ENCODE data around the gene PLEKHA5.

PLEKHA5 gene

DNA sequence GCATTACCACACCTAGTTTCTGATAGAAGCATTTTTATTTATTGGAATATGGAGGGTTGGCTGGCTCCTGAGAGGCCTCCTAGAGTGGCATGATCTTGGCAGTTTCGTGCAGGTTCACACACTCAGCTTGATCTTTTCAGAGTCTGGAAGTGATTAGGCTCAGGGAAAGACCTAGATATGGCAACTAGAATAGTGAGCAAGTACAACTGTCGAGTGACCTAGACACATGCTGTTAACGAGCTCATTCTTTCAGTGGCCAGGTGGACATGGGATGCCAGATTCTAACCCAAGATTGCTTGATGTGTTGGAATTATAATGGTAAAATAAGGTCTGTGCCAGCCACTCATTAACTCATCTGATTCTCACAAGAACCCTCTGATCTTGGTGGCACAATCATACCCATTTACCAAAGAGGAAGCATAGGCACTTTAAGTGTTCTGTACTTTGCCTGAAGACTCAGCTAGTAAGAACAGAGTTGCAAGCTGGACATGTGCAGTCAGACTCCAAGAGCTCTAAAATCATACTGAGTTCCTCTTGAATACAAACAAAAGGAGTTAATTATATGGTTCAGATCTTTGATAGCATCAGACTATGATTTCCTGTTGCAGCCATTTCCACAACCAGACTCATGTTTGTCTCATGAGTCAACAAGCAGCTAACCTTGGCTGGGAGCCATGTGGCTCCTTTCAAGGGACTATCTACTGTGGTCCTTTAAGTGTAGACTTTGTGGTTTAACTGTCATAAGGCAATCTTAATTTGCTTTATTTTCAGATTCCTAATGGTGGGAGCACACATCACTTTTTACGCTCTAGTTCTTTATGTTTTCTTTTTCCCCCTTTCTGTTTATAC, 144.2 kb downstream of the PLEKHA5 start:
- Histone ChIP-seq H3K4me1 (ENCODE audit: insufficient read depth, low read length, severe bottlenecking) (peaks cover 4% of the 10 kb centered on the region), H2AFZ (ENCODE audit: low read length) (no peak overlapping the region), H3K27me3 (ENCODE audit: insufficient read depth, low read length) (no peaks in the 10 kb centered on the region), H3K4me3 (ENCODE audit: low read depth, low read length, poor library complexity, severe bottlenecking) (no peak overlapping the region), H3K9me3 (ENCODE audit: low read length) (no peaks in the 10 kb centered on the region), H3K4me2 (ENCODE audit: low read length) (no peak overlapping the region), H3K27ac (ENCODE audit: low read depth, low read length, poor library complexity, severe bottlenecking) (no peak overlapping the region), H3K79me2 (ENCODE audit: insufficient read depth, low read length) (no peaks in the 10 kb centered on the region), H3K36me3 (ENCODE audit: insufficient read depth, low read length) (no peaks in the 10 kb centered on the region), H3K9ac (ENCODE audit: low read length) (no peak overlapping the region), H3F3A (ENCODE audit: insufficient read depth, low read length) (no peaks in the 10 kb centered on the region), H4K20me1 (ENCODE audit: insufficient read depth, low read length) (no peaks in the 10 kb centered on the region), H3K9me2 (ENCODE audit: low read depth, low read length) (no peaks in the 10 kb centered on the region)
- TF ChIP-seq, protein P1, sequence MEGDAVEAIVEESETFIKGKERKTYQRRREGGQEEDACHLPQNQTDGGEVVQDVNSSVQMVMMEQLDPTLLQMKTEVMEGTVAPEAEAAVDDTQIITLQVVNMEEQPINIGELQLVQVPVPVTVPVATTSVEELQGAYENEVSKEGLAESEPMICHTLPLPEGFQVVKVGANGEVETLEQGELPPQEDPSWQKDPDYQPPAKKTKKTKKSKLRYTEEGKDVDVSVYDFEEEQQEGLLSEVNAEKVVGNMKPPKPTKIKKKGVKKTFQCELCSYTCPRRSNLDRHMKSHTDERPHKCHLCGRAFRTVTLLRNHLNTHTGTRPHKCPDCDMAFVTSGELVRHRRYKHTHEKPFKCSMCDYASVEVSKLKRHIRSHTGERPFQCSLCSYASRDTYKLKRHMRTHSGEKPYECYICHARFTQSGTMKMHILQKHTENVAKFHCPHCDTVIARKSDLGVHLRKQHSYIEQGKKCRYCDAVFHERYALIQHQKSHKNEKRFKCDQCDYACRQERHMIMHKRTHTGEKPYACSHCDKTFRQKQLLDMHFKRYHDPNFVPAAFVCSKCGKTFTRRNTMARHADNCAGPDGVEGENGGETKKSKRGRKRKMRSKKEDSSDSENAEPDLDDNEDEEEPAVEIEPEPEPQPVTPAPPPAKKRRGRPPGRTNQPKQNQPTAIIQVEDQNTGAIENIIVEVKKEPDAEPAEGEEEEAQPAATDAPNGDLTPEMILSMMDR (IDR thresholded peaks at IDR 0.05; ENCODE audit: low read length) = no peak
- no peak for TF ChIP-seq EZH2 (IDR thresholded peaks at IDR 0.05; ENCODE audit: borderline replicate concordance, low read length)

DNA sequence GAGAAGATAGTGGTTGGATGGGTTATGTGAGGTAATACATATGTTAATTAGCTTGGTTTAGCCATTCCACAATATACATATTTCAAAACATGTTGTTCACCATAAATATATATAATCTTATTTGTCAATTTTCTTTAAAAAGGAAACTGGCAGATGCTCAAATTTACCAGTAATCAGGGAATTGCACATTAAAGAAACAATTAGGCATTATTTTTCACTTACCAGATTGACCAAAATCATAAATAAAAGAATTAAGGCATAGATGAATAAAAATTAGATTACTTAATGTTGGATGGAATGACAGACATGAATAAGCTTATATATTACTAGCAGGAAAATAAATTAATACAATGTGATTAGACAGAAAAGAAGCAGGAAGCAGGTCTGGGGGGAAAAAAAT, 147.2 kb downstream of the PLEKHA5 start:
- H3K36me3 ChIP-seq (ENCODE audit: insufficient read depth, low read length) = no peaks in the 10 kb centered on the region
- no peaks in the 10 kb centered on the region for H3F3A ChIP-seq (ENCODE audit: insufficient read depth, low read length)
- TF ChIP-seq, protein P1 (IDR thresholded peaks at IDR 0.05; ENCODE audit: low read length) = no peak
- TF ChIP-seq EZH2 (IDR thresholded peaks at IDR 0.05; ENCODE audit: borderline replicate concordance, low read length) = no peak
- H3K9ac ChIP-seq (ENCODE audit: low read length) = no peak overlapping the region
- H3K9me3 ChIP-seq (ENCODE audit: low read length) = no peaks in the 10 kb centered on the region
- peaks cover 4% of the 10 kb centered on the region for H3K4me1 ChIP-seq (ENCODE audit: insufficient read depth, low read length, severe bottlenecking)
- no peak overlapping the region for H3K4me3 ChIP-seq (ENCODE audit: low read depth, low read length, poor library complexity, severe bottlenecking)
- H3K79me2 ChIP-seq (ENCODE audit: insufficient read depth, low read length) = no peaks in the 10 kb centered on the region
- no peaks in the 10 kb centered on the region for H3K9me2 ChIP-seq (ENCODE audit: low read depth, low read length)
- H2AFZ ChIP-seq (ENCODE audit: low read length) = no peak overlapping the region
- H4K20me1 ChIP-seq (ENCODE audit: insufficient read depth, low read length) = no peaks in the 10 kb centered on the region
- H3K27ac ChIP-seq (ENCODE audit: low read depth, low read length, poor library complexity, severe bottlenecking) = no peak overlapping the region
- H3K4me2 ChIP-seq (ENCODE audit: low read length) = no peak overlapping the region
- H3K27me3 ChIP-seq (ENCODE audit: insufficient read depth, low read length) = no peaks in the 10 kb centered on the region

DNA sequence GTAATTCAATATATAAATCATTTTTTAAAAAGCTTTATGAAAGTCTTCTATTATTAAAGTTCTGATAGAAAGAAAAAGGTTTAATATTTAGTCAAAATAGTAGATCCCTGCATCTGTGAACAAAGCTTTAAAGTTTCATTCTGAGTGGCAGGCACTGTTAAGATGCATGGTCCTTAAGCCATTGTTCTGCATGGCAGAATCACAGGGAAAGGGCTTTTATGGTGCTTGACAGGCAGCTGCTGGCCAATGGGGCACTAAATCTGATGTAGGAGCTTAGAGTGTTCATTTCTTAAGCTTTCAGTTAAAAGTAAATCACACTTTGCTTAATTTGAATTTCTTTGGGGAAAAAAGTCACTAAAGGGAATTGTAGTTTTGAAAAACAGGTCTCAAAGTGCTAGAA, 148.2 kb downstream of the PLEKHA5 start:
- H3K27ac ChIP-seq (ENCODE audit: low read depth, low read length, poor library complexity, severe bottlenecking) = no peak overlapping the region
- no peaks in the 10 kb centered on the region for H3K27me3 ChIP-seq (ENCODE audit: insufficient read depth, low read length)
- no peak overlapping the region for H2AFZ ChIP-seq (ENCODE audit: low read length)
- TF ChIP-seq, protein P1 (IDR thresholded peaks at IDR 0.05; ENCODE audit: low read length) = no peak
- TF ChIP-seq EZH2 (IDR thresholded peaks at IDR 0.05; ENCODE audit: borderline replicate concordance, low read length) = no peak
- no peaks in the 10 kb centered on the region for H3K79me2 ChIP-seq (ENCODE audit: insufficient read depth, low read length)
- H3K4me2 ChIP-seq (ENCODE audit: low read length) = no peak overlapping the region
- H3K9me3 ChIP-seq (ENCODE audit: low read length) = no peaks in the 10 kb centered on the region
- no peaks in the 10 kb centered on the region for H3K9me2 ChIP-seq (ENCODE audit: low read depth, low read length)
- no peak overlapping the region for H3K4me3 ChIP-seq (ENCODE audit: low read depth, low read length, poor library complexity, severe bottlenecking)
- H3F3A ChIP-seq (ENCODE audit: insufficient read depth, low read length) = no peaks in the 10 kb centered on the region
- H3K4me1 ChIP-seq (ENCODE audit: insufficient read depth, low read length, severe bottlenecking) = peaks cover 4% of the 10 kb centered on the region
- H3K9ac ChIP-seq (ENCODE audit: low read length) = no peak overlapping the region
- no peaks in the 10 kb centered on the region for H3K36me3 ChIP-seq (ENCODE audit: insufficient read depth, low read length)
- no peaks in the 10 kb centered on the region for H4K20me1 ChIP-seq (ENCODE audit: insufficient read depth, low read length)

Measured in OCI-LY1 (cell line).